GM18867 (cell line): ENCODE measurements around the gene TUBB2A.

ENCODE experiments used
- ATAC-seq: cut with Tn5 transposase; IDR thresholded peaks from one replicate; pipeline ENCODE4 v1.9.1; 2021; ENCODE audit warnings: mild to moderate bottlenecking, moderate library complexity; ENCODE audit not compliant: unreplicated experiment

The TUBB2A gene

DNA sequence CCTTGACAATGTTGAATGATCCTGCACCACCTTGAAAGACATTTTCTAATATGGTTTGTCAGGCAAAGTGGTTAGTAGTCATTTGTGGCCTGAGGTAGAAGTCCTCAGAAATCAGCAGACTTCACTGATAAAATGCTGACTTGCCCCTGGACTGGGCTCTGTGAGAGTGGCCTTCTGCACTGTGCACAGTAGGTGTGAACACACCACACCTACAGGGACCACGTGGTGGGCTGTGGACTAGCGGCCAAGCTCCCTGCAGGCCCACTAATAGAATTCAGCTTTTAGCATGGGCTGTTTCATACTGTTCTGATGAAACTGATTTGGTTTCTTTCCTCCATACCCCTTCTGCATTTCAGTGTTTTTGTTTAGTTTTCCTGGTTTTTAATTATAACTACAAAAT lies 31.5 kb downstream of the TUBB2A start:
- no peak for ATAC-seq

DNA sequence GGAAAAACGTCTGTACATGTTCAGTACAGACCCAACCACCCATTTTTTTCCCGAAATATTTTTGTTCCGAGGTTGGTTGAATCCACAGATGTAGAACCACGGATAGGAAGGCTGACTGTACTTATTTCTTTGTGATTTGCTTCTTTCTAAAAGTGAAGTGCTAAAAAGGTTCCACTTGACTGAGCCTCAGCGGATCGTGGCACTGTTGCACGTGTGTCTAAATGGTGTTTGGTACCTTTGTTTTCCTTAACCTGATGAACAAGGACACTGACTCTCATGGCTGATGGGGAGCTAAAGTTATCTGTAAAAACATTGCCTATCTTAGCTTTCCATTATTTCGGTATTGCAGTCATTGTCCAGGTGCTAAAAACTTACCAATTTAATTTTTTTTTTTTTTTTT lies 32.7 kb downstream of the TUBB2A start:
- no peak for ATAC-seq

DNA sequence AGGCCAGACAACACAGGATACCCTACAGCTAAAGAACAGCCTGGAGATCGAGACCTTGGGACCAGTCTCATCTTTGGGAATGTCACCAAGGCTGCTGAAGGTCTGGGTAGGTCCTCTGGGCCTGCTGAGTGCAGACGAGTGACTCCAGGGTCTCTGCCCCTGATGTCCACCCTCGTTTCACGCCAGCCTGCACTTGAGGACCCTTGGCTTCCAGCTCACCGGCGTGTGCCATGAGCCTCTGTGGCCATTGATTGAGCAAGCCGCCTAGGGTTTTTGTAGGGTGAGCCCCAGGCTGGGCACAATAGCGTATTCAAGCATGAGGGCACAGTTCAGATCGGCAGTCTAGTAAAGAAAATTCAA lies 34.5 kb downstream of the TUBB2A start:
- no peak for ATAC-seq

DNA sequence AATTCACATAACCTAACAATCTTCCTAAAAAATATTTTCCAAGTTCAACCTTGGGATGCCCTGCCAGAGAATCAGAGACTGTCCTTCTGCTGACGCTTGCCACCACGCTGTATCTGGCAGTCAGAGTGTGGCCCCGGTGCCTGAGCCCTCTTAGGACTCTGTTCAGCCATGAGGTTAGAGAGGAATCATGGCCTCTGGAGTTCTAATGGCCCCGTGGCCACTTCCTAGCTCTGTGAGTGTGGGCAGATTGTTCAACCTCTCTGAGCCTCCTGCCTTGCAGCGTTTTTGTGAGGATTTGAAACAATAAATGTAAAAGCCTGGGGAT lies 36.6 kb downstream of the TUBB2A start:
- ATAC-seq, result no peak

DNA sequence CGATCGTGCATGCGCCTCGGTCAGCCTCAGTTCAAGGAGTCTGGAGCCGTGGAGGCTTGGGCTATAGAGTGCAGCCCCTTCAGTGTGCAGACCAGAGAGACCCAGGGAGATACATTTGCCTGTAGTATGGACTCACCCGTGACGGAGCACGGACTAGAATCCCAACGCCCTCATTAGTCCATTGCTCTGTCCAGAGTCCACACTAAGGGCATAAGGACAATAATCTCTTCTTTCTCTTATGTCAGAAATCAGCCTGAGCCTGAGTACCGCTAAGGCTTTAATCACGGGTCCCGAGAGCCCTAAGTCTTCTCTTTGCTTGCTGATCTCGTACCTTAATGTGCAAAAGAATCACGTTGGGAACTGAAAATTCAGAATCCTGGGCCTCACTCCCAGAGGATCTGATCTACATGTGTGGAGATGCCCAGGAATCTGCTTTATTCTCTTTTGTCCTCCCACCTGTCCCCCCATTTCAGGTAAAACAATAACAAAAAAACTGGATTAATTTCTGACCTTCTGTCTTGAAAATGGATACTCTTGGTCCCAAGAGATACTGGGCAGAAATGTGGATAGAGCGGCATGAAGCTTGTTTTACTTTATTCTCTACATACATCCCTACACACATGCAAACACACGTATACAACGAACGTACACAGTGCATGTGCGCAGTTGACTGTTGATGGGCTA lies 38.2 kb downstream of the TUBB2A start:
- peak; percentile 29 for ATAC-seq

DNA sequence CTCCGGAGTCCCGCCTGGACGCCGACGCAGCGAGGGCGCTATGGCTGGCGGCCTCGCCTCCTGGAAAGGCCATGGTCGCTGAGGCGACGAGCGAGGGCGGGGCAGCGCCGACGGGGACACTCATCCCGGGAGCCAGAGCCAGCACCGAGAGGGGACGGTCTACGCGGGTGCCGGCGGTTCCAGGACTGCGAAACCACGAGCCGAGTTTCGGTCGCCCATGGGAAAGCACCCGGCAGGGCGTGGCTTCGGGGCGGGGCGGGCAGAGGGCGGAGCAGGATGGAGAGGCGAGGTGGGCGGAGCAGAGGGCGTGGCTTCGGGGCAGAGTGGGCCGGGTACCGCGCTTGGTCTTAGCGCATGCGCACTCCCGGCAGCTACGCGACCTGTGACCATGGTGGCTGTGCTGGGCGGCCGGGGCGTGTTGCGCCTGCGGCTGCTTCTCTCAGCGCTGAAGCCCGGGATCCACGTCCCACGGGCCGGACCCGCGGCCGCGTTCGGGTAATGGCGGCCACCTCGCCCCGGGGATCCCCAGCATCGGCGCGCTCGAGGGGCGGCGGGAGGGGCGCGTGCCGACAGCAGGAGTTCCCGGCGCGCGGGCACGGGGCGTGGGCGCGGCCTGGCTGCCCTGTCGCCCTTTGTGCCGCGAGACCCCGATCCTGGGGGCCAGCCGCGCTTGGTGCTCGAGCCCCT lies 38.8 kb downstream of the TUBB2A start, which contains the start of gene BPHL:
TSS of gene BPHL (plus strand) at position 359 of the 687 bp plus-strand sequence. CDS start at position 389, 30 bp downstream.
- ATAC-seq, result peak; percentile 92

DNA sequence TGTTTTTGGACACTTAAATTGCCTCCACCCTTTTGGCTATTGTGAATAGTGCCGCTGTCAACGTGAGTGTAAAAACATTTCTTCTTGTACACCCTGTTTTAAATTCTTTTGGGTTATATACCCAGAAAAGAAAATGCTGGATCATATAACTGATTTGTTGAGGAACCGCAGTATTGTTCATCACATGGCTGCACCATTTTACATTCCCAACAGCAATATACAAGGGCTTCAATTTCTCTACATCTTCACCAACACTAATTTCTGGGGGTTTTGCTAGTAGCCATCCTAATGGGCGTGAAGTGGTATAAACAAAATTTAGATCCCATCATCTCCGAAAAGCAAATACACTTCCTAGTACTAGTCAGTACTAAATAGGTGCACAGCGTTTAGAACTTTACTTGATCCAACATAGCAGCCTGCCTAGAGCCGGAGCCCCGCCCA lies 39.4 kb downstream of the TUBB2A start:
- ATAC-seq, result no peak

DNA sequence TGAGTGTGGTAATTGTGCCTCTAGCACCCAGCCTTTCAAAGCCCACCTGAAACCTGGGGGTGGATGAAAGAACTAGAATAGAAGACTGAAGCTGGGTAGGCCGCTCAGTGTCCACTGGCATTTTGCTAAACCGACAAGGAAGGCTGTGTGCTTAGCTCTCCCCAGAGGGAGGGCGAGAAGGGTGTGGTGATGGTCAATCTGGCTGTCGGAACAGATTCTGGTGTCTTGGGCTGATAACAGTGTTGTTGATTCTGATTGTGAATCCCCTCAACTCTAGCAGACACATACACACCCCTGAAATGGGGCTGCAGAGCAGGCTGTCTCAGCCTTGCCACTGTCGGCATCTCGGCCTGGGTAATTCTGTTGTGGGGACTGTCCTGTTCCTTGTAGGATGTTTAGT lies 43.0 kb downstream of the TUBB2A start:
- ATAC-seq, result no peak

DNA sequence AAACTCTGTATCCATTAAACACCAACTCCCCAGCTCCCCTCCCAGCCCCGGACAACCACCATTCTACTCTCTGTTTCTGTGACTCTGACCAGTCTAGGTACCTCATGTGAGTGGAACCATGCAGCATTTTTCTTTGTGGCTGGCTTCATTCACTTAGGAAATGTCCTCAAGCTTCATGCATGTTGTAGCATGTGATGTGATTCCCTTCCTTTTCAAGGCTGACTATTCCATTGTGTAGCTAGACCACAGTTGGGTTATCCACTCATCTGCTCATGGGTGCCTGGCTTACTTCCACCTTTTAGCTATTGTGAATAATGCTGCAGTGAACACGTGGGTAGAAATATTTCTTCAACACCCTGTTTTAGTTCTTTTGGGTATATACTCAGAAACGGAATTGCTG lies 47.6 kb downstream of the TUBB2A start:
- no peak for ATAC-seq

DNA sequence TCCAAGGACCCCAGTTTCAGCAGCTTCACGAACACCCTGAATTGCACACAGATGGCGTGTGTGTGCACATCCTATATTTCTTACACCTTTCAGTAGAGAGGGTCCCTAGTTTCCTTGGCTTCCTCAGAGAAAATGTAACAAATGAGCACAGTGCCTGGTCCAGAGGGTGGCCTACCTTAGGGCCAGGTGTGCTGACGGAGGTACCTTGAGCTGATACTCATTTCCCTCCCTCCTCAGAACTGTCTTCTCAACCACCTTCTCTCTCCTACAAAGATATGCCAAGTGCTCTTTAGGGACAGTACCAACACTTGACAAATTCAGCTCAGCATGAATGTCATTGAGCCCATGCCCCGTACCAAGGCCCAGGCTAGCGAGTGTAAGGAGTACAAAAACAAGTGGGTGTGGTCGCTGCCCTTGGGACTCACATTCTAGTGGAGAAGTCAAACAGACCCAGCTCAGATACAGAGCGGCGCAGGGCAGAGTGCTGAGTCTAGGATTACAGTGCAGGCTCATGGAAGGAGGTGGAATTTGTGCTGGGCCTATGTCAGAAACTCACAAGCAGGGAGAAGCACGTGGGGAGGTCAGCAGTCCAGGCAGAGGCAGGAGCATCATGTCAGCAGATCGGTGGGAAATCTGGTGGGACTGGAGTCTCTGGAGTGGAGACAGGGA lies 48.5 kb downstream of the TUBB2A start:
- no peak for ATAC-seq
